Fibroblast of the aortic adventitia (primary cell): ENCODE results near the gene DHCR24. TPM values are rescaled to one million over a fixed set of nuclear protein-coding genes. Genes with fewer than 3 reads are reported as not detected.
A peak's percentile ranks its signal among the peaks of the same experiment; 100 is the strongest.

Experiments
- DNase-seq: peaks from one replicate; pipeline ENCODE4 v3.0.0-alpha.2; 2010; ENCODE audit warnings: low read depth
- H3K4me3 ChIP-seq: 2 replicates; pipeline ENCODE4 v1.5.1; 2011; ENCODE audit warnings: low read depth, mild to moderate bottlenecking, control low read depth, low read length, moderate library complexity
- CTCF ChIP-seq: IDR thresholded peaks from 2 replicates; pipeline ENCODE4 v1.5.1; 2011; ENCODE audit warnings: mild to moderate bottlenecking, low read length, control low read depth, inconsistent platforms; ENCODE audit not compliant: insufficient read depth
- total RNA-seq: library from RNA; depleted of rRNA; stranded (reverse); fragments of >200 nt; gene quantifications from 2 replicates; pipeline ENCODE4 v1.2.3, GENCODE V29; 2012; ENCODE audit warnings: low replicate concordance

The DHCR24 gene
- total RNA-seq, 1 donor = 123 TPM

GRCh38 chr1:54825696-54826095 lies 61.3 kb downstream of the DHCR24 start:
- H3K4me3 ChIP-seq = no peak overlapping the region
- DNase-seq = no peak
- no peak for TF ChIP-seq CTCF

DNA sequence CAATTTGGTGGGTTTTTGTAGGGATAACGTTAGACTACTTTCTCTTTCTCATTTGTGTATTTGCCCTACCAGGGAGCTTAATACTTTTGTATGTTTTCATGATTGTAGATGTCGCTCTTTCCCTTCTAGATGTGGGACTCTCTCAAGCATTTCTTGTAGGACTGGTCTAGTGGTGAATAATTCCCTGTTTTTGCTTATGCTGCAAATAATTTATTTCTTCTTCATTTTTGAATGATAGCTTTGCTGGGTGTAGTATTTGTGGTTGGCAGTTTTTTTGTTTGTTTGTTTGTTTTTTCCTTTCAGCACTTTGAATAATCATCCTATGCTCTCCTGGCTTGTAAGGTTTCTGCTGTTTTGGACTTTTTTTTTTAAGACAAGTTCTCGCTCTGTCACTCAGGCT lies 63.3 kb downstream of the DHCR24 start:
- no peak for TF ChIP-seq CTCF
- DNase-seq = no peak
- H3K4me3 ChIP-seq = no peak overlapping the region

DNA sequence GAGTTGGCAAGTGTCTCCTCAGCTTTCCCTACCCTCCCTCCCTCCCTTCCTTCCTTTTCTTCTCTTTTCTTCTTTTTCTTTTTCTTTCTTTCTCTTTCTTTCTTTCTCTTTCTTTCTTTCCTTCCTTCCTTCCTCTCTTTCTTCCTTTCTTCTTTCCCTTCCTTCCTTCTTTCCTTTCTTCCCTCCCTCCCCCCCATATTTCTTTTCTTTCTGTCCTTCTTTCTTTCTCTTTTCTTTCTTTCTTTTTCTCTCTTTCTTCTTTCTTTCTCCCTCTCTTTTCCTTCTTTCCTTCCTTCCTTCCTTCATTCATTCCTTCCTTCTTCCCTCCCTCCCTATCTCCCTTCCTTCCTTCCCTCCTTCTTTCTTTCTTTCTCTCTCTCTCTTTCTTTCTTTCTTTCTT lies 67.3 kb downstream of the DHCR24 start:
- no peak for DNase-seq
- TF ChIP-seq CTCF = no peak

GRCh38 chr1:54819195-54819536 lies 67.8 kb downstream of the DHCR24 start:
- TF ChIP-seq CTCF = no peak

More for the DNA sequence above, 67.3 kb downstream of the DHCR24 start:
- H3K4me3 ChIP-seq = no peak overlapping the region

DNA sequence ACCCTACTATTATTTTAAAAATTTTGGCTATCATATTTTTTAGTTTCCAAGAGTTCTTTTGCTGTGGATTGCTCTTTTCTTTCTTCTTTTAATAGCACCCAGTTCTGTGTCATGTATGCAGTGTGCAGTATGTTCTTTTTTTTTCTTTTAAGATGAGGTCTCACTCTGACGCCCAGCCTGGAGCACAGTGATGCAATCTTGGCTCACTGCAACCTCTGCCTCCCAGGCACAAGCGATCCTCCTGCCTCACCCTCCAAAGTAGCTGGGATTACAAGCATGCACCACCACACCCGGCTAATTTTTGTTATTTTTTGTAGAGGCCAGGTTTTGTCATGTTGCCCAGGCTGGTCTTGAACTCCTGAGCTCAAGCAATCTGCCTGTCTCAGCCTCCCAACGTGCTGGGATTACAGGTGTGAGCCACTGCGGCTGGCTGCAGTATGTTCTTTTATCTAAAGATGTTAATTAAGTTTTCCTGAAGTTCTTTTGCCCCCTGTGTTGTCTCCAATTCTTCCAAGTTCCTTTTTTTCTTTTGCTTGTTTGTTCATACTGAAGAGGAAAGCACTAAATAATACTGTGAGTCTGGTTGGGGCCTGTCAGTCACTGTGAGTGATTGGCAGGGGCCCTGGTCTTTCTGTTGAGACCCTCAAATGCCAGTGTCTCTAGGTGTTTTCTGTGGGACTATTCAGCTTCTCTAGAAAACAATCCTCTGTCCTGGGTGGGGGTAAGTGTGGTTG lies 68.4 kb downstream of the DHCR24 start:
- DNase-seq = peak; percentile 43
- no peak overlapping the region for H3K4me3 ChIP-seq
- no peak for TF ChIP-seq CTCF

More at GRCh38 chr1:54819195-54819536, 67.8 kb downstream of the DHCR24 start:
- no peak for DNase-seq
- H3K4me3 ChIP-seq = no peak overlapping the region

DNA sequence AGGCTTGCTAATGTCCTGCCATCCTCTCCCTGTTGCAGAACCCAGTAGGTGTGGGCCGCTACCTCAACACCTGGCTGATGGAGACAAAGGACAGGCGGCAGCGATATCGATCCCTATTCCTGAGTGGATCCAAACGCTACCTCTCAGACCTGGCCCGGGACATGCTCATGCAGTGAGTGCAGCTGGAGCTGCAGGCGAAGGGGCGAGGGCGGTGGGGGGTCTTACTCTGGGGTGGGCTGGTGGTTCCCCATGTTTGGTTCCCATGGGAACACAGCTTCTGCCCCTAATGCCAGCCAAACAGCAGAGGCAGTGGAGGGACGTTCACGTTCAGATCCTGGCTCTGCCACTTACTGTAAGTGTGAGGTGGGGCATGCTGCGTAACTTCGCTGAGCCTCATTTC lies 70.0 kb downstream of the DHCR24 start:
- TF ChIP-seq CTCF = no peak
- H3K4me3 ChIP-seq = no peak overlapping the region
- no peak for DNase-seq

- no peak for DNase-seq
These were observed 70.9 kb downstream of the DHCR24 start for GRCh38 chr1:54816130-54816529.

More at GRCh38 chr1:54816130-54816529, 70.9 kb downstream of the DHCR24 start:
- H3K4me3 ChIP-seq = no peak overlapping the region
- TF ChIP-seq CTCF = no peak
